GM12874 (cell line): ENCODE data around the gene EPHB3.

Experiments used
- CTCF ChIP-seq: IDR thresholded peaks from 2 replicates; pipeline ENCODE4 v1.5.1; 2011; ENCODE audit warnings: low read depth, mild to moderate bottlenecking, control low read depth, low read length, moderate library complexity; ENCODE audit not compliant: insufficient read depth

Gene EPHB3

DNA sequence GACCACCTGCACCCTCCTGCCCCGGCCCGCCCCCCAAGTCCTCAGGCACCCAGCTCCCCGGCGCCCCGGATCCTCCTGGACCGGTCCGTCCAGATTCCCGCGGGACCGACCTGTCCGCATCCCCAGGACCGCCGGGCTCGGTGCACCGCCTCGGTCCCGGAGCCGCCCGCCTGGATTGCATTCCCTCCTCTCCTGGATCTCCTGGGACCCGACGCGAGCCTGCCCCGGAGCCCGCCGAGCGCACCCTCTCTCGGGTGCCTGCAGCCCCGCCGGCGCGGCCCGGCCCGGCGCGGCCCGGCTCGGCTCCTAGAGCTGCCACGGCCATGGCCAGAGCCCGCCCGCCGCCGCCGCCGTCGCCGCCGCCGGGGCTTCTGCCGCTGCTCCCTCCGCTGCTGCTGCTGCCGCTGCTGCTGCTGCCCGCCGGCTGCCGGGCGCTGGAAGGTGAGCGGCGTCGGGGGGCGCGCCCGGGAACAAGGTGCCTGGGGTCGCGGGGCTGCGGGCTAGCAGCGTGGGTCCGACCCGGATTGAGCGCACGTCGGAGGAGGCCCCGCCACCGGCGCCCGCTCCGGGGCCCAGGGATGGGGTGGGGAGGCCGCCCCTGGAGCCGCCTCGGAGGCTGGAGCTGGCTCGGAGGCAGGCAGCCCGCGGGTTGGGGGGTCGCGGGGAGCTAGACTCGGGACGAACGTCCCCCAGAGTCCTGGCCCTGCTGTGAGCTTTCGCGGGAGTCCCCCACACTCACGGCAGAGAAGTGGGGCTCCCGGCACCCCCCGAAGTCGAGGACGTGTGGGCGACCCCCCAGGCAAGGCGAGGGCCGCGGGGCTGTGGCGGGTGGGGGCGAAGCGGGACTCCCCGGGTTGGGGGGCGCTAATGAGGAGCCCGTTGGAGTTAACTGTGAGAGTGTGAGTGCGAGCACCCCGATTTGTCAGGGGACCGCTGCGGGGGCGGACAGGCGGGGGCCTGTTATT lies 610 bp downstream of the EPHB3 start:
- no peak for TF ChIP-seq CTCF

- no peak for TF ChIP-seq CTCF
Observed at GRCh38 chr3:184562878-184563560, 1.4 kb downstream of the EPHB3 start.

DNA sequence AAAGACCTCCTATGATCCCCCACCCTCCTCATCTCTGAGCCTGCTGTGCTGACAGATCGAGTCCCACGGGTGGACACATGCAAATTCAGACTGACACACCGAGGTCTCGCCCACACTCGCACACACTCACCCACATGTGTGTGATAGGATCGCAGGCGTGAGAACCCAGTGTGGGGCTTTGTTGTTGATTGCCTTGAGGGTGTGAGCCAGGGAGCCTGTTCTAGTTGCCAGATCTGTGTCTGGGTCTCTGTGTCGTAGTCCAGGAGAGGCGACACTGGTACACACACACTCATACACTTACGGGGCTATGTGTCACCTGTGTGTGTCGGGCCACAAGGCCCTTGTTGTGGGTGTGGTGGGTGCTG lies 2.0 kb downstream of the EPHB3 start:
- TF ChIP-seq CTCF = no peak

DNA sequence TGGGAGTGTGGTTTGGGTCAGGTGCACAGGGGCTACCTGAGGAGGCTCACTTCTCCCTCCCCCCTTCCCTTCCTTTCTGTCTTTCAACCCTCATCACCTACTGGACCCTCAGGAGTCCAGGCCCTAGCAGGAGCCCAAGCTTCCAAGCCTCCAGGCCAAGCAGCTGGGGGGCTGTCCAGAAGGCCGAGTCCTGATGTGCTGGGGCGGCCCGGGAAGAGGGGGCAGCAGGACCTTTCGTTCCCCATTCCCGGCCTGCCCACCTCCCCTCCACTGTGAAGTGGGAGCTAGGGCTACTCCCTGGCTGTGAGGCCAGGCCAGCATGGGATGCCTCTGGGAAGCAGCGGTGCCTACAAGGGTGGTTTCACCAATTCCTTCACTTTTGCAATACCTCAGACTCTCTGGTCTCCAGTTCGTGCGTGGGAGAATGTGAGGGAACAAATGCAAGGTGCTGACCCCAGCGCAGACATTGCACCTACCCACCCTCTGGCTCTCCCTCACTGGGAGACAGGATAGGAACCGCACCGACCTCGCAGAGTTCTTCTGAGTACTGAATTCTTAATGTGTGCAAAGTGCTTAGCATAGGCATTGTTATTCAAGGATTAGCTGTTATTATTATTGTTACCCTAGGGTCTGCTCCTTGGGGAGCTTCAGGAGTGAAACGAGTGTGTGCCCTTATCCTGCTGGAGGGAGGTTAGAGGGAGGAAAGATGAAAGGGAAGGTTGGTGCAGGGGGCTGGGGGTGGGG lies 2.5 kb downstream of the EPHB3 start:
- TF ChIP-seq CTCF = no peak

GRCh38 chr3:184564685-184565385 lies 3.2 kb downstream of the EPHB3 start:
- no peak for TF ChIP-seq CTCF

DNA sequence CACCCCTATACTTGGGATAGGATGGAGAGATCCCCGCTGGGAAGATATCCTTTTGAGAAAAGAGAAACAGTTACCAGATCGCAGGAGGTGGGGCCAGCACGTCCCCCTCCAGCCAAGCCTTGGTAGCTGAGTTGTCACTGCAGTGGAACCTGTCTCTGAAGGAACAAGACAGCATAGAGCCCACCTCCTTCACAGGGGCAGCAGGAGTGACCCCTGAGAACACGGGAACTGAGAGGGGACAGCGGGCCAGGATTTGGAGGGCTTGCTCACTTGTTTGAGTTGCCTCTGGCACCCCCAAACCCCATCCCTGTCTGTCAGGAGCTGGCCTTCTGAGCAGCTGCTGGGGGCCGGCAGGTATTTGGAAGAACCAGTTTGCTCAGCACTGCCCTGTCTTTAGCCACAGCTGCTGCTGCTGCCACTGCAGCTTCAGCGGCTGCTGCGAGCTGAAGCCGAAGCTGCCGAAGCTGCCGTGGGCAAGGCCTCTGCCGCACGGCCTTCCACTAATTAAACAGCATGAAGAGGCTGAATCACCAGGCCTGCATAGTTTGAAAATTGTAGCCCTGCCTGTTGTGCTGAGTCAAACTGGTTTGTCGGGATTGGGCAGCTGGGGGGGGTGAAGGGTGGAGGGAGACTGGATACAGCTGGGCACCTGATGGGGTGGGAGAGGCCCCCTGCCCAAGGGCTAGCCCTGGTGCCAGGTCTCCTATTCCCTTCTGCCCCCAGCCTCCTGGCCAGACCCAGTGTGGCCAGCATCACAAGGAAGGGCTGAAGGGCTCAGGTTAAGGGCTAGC lies 4.0 kb downstream of the EPHB3 start:
- TF ChIP-seq CTCF = no peak
